H1 (cell line): ENCODE measurements around the gene CDC5L. TPM values are rescaled to one million over a fixed set of nuclear protein-coding genes. Genes with fewer than 3 reads are reported as not detected.
A peak's percentile ranks its signal among the peaks of the same experiment; 100 is the strongest.

Source experiments
- CTCF ChIA-PET: fragments of 300-600 bp; sonication (Branson Sonifier 250); formaldehyde crosslinking; loops from one replicate; lab custom pipeline; 2021; ENCODE audit not compliant: partially characterized antibody; lab: Charles Lee
- POLR2A ChIA-PET: fragments of 300-600 bp; sonication (Branson Sonifier 250); formaldehyde crosslinking; loops from one replicate; lab custom pipeline; 2021; ENCODE audit warnings: inconsistent platforms; ENCODE audit not compliant: partially characterized antibody; lab: Charles Lee
- DNase-seq, 2 experiments: peaks; one replicate each; pipeline versions ENCODE4 v3.0.0 to v3.0.0-alpha.2; 2010 to 2022; ENCODE audit warnings: low spot score in 2 of 2, low read depth in 1 of 2, mixed read lengths in 1 of 2
- FAIRE-seq: peaks from 2 replicates; lab custom pipeline; 2011; peaks lifted over from hg19 to GRCh38; lab: Jason Lieb, UNC
- H2AFZ ChIP-seq: 2 replicates; pipeline ENCODE4 v1.8.1; 2012; ENCODE audit warnings: low read length, inconsistent platforms
- H2AK5ac ChIP-seq: 2 replicates; pipeline ENCODE4 v1.6.1; 2013; ENCODE audit warnings: low read depth, low read length
- H2BK120ac ChIP-seq: replicated peaks from 2 replicates; pipeline ENCODE3; 2013; ENCODE audit warnings: low read depth, low read length, inconsistent platforms
- H2BK12ac ChIP-seq: 2 replicates; pipeline ENCODE4 v1.6.1; 2013; ENCODE audit warnings: low read depth, low read length
- H2BK15ac ChIP-seq: 2 replicates; pipeline ENCODE4 v1.6.1; 2013; ENCODE audit warnings: low read length
- H2BK20ac ChIP-seq: 2 replicates; pipeline ENCODE4 v1.6.1; 2013; ENCODE audit warnings: low read length
- H2BK5ac ChIP-seq: 2 replicates; pipeline ENCODE4 v1.6.1; 2013; ENCODE audit warnings: low read depth, low read length
- H3K14ac ChIP-seq: 2 replicates; pipeline ENCODE4 v1.6.1; 2013; ENCODE audit warnings: inconsistent platforms; ENCODE audit not compliant: insufficient read length
- H3K18ac ChIP-seq: 2 replicates; pipeline ENCODE4 v1.6.1; 2013; ENCODE audit warnings: low read length; ENCODE audit errors: extremely low read depth
- H3K23ac ChIP-seq: 2 replicates; pipeline ENCODE4 v1.6.1; 2013; ENCODE audit warnings: inconsistent platforms; ENCODE audit not compliant: insufficient read length
- H3K23me2 ChIP-seq: 2 replicates; pipeline ENCODE4 v1.6.1; 2013; ENCODE audit warnings: low read depth, low read length
- H3K27ac ChIP-seq: 2 replicates; pipeline ENCODE4 v1.6.1; 2011; ENCODE audit warnings: low read depth, low read length, inconsistent platforms
- H3K27me3 ChIP-seq, 4 experiments: replicated peaks in 1 of 4; 1 replicate in 1 of 4; 2 replicates in 3 of 4; pipeline versions ENCODE4 v1.6.1 to v1.8.1; 2011 to 2013; ENCODE audit warnings: low read length in 3 of 4, mild to moderate bottlenecking in 3 of 4, inconsistent platforms in 2 of 4, mixed read lengths in 2 of 4, moderate library complexity in 1 of 4; ENCODE audit not compliant: control insufficient read depth in 3 of 4, insufficient read depth in 3 of 4; ENCODE audit errors: extremely low read depth in 1 of 4
- H3K36me3 ChIP-seq, 4 experiments: 2 replicates each; pipeline versions ENCODE4 v1.6.1 to v1.8.1; 2011 to 2013; ENCODE audit warnings: mild to moderate bottlenecking in 4 of 4, low read length in 3 of 4, moderate library complexity in 2 of 4, control low read depth in 1 of 4, inconsistent platforms in 1 of 4; ENCODE audit not compliant: insufficient read depth in 4 of 4, control insufficient read depth in 2 of 4
- H3K4ac ChIP-seq: replicated peaks from 2 replicates; pipeline ENCODE3; 2013; ENCODE audit warnings: low read length, low read depth, mixed read lengths, inconsistent platforms; ENCODE audit not compliant: insufficient read length
- H3K4me1 ChIP-seq, 4 experiments: replicated peaks in 1 of 4; 1 replicate in 1 of 4; 2 replicates in 3 of 4; pipeline versions ENCODE4 v1.6.1 to v1.8.1; 2011 to 2013; ENCODE audit warnings: low read length in 3 of 4, inconsistent platforms in 2 of 4, mixed read lengths in 1 of 4; ENCODE audit not compliant: insufficient read depth in 4 of 4, control insufficient read depth in 3 of 4
- H3K4me2 ChIP-seq, 2 experiments: 2 replicates each; pipeline versions ENCODE4 v1.6.1 to v1.8.1; 2011 to 2013; ENCODE audit warnings: low read depth in 2 of 2, low read length in 2 of 2, control low read depth in 1 of 2, inconsistent platforms in 1 of 2, mild to moderate bottlenecking in 1 of 2; ENCODE audit not compliant: insufficient read depth in 1 of 2
- H3K4me3 ChIP-seq, 4 experiments: fragments of 200-600, 300-600 bp in 1 of 4; sonication (generic), shearing (Covaris generic), sonication (Bioruptor Twin) in 1 of 4; 2 replicates each; pipeline versions ENCODE4 v1.5.1 to v1.8.1; 2011 to 2016; ENCODE audit warnings: low read length in 4 of 4, low read depth in 3 of 4, control low read depth in 2 of 4, inconsistent platforms in 2 of 4, mild to moderate bottlenecking in 2 of 4, mixed read lengths in 1 of 4, moderate library complexity in 1 of 4; ENCODE audit not compliant: insufficient read depth in 2 of 4; ENCODE audit errors: extremely low read depth in 1 of 4
- H3K56ac ChIP-seq: replicated peaks from 2 replicates; pipeline ENCODE3; 2013; ENCODE audit warnings: low read depth, mild to moderate bottlenecking, mixed read lengths, low read length, inconsistent platforms; ENCODE audit not compliant: insufficient read length
- H3K79me1 ChIP-seq: 2 replicates; pipeline ENCODE4 v1.6.1; 2013; ENCODE audit warnings: low read depth, low read length, control low read depth
- H3K79me2 ChIP-seq, 2 experiments: 2 replicates each; pipeline versions ENCODE4 v1.6.1 to v1.8.1; 2012 to 2013; ENCODE audit warnings: low read length in 2 of 2, mild to moderate bottlenecking in 2 of 2, inconsistent platforms in 1 of 2; ENCODE audit not compliant: insufficient read depth in 2 of 2, control insufficient read depth in 1 of 2
- H3K9ac ChIP-seq, 4 experiments: replicated peaks in 1 of 4; 1 replicate in 1 of 4; 2 replicates in 3 of 4; pipeline versions ENCODE4 v1.6.1 to v1.8.1; 2011 to 2013; ENCODE audit warnings: low read depth in 3 of 4, low read length in 3 of 4, control low read depth in 2 of 4, mild to moderate bottlenecking in 2 of 4, moderate library complexity in 2 of 4, inconsistent platforms in 1 of 4; ENCODE audit errors: extremely low read depth in 1 of 4
- H3K9me3 ChIP-seq, 2 experiments: 2 replicates each; pipeline versions ENCODE4 v1.6.1 to v1.8.1; 2012 to 2013; ENCODE audit warnings: mild to moderate bottlenecking in 2 of 2, moderate library complexity in 2 of 2, control low read depth in 1 of 2, inconsistent platforms in 1 of 2, low read depth in 1 of 2, low read length in 1 of 2, mixed read lengths in 1 of 2; ENCODE audit not compliant: insufficient read depth in 2 of 2
- H4K20me1 ChIP-seq, 2 experiments: replicated peaks in 1 of 2; 2 replicates each; pipeline versions ENCODE3 to v1.8.1; 2011 to 2013; ENCODE audit warnings: inconsistent platforms in 2 of 2, low read length in 2 of 2, mild to moderate bottlenecking in 1 of 2; ENCODE audit not compliant: insufficient read depth in 2 of 2, control insufficient read depth in 1 of 2
- H4K5ac ChIP-seq: 2 replicates; pipeline ENCODE4 v1.6.1; 2013; ENCODE audit warnings: low read length, low read depth, mixed read lengths, inconsistent platforms; ENCODE audit not compliant: insufficient read length
- H4K8ac ChIP-seq: 2 replicates; pipeline ENCODE4 v1.8.0; 2013; ENCODE audit warnings: mild to moderate bottlenecking, moderate library complexity, low read length, inconsistent platforms; ENCODE audit not compliant: insufficient read depth; ENCODE audit errors: extremely low read depth
- H4K91ac ChIP-seq: replicated peaks from 2 replicates; pipeline ENCODE3; 2013; ENCODE audit warnings: low read length, mixed read lengths, inconsistent platforms; ENCODE audit not compliant: insufficient read length
- CHD1 ChIP-seq: IDR thresholded peaks from 2 replicates; pipeline ENCODE4 v1.6.1; 2012; ENCODE audit warnings: low read depth, low read length, improper control_type of control experiment
- YY1 ChIP-seq: IDR thresholded peaks from 2 replicates; pipeline ENCODE4 v1.6.1; 2011; ENCODE audit warnings: low read depth, mild to moderate bottlenecking, low read length
- WGBS, 2 experiments: shearing (Covaris generic) in 1 of 2; methylation state at CpG; one replicate each; pipeline versions ENCODE4 v1.1.6 to v1.1.7; 2013 to 2015; ENCODE audit warnings: low lambda C conversion rate in 2 of 2, mixed read lengths in 2 of 2, inconsistent platforms in 1 of 2, low coverage in 1 of 2, missing lambda C conversion rate in 1 of 2; ENCODE audit not compliant: insufficient replicate concordance in 2 of 2, insufficient coverage in 1 of 2, insufficient read length in 1 of 2; ENCODE audit errors: extremely low coverage in 1 of 2, missing lambda C conversion rate in 1 of 2; 5-methylcytosine and 5-hydroxymethylcytosine counted together
- polyA plus RNA-seq, 7 experiments: library from polyadenylated mRNA; depleted of rRNA in 3 of 7; stranded (reverse) in 5 of 7; unstranded in 2 of 7; fragments of >200 nt in 5 of 7; fragments of 200-250 nt in 2 of 7; gene quantifications; 1 replicate in 5 of 7; 2 replicates in 1 of 7; 4 replicates in 1 of 7; pipeline versions ENCODE4 v1.2.1 to v1.2.3, GENCODE V29; 2011 to 2013; ENCODE audit warnings: missing spikeins in 2 of 7, mixed read lengths in 2 of 7
- total RNA-seq: library from RNA; stranded (reverse); fragmentation: NEBNext Ultra II Directional; extraction: Animal tissue kit (Norgen Biotek cat#: 25700); gene quantifications from 2 replicates; pipeline ENCODE4 v1.2.1, GENCODE V29; 2021

CDC5L gene
- total and polyA plus RNA-seq, 2 of the 8 experiments (the other 6 are each of a cell fraction or from before 2014, with no cell fraction given), result 8.4 to 32.8 TPM

DNA sequence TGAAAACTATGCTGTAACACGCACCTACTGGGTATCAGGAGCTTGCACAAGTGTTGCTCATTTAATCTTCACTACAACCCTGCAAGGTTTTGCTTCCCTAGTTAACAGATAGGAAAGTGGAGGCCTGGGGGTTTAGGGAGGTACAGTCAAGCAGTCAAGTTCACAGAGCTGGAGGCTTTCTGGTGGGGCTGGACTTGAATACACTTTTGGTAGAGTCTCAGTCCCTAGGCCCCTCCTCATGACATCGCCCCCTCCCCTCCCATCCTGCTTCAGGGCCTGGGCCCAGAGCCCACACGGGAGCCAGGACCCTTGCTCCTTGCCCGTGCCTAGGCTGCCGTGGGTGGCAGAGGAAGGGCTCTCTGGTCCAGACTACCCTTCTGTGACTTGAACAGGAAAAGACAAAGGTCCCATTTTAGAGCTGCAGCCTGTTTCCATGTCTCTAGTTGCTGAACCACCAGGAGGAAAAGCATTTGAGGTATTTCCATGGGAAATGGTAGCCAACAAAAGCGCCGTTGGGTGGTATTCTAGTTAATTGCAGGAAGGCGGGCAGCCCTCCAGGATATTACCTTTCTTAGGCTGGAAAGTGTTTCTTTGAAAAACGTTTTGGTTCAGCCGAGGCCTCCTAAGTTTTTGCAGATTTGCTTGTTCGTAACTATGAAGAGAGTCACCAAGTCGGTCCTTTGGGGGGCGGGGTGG is 84.9 kb downstream of the CDC5L start:
- Histone ChIP-seq H2AK5ac (no peak overlapping the region), H4K8ac (no peak overlapping the region), H3K79me1 (no peaks in the 10 kb centered on the region), H2BK5ac (peak overlapping the region; percentile 84; the same call in 1 of the 2 replicates), H4K91ac (peak overlapping the region; percentile 85), H3K23ac (no peak overlapping the region), H2BK20ac (peak overlapping the region; percentile 3; the same call in 1 of the 2 replicates), H3K27me3 (no peaks in the 10 kb centered on the region), H3K4me3 (no peak overlapping the region), H4K5ac (no peak overlapping the region), H3K27ac (peak overlapping the region; percentile 0; the same call in 1 of the 2 replicates), H3K56ac (no peak overlapping the region), H3K14ac (no peak overlapping the region), H2BK120ac (no peak overlapping the region), H3K79me2 (no peaks in the 10 kb centered on the region), H3K4ac (no peak overlapping the region), H2AFZ (peak overlapping the region; percentile 92), H3K4me1 (peaks cover 0 to 17% (median 11%) of the 10 kb centered on the region in 4 experiments; a peak in 5 of 7 replicates), H3K18ac (peak overlapping the region; percentile 55; the same call in 1 of the 2 replicates), H3K9ac (no peak overlapping the region), H3K23me2 (no peaks in the 10 kb centered on the region), H3K9me3 (no peaks in the 10 kb centered on the region), H4K20me1 (no peaks in the 10 kb centered on the region), H2BK12ac (peak overlapping the region; percentile 52; the same call in 1 of the 2 replicates), H2BK15ac (no peak overlapping the region), H3K36me3 (no peaks in the 10 kb centered on the region), H3K4me2 (0 out of 4 replicates have a peak overlapping the region, but pooled peaks of 1 of the 2 experiments have one; percentile 1)
- TF ChIP-seq CHD1 (no peak), YY1 (0 out of 2 replicates have a peak, but pooled peaks have one; percentile 52)
- DNase-seq, result no peak
- CTCF ChIA-PET, result interaction anchor here (0.7 to 12.1 kb wide), 8 partner anchors 14 to 183 kb away, joined by 3 to 135 read pairs (median 3); no protein-coding TSS in a partner anchor
- 52% methylated on average over 13 of the region's 13 CpGs; no CpG with 5 or more reads in 1 of the 2 experiments for WGBS, 2 experiments
- no peak for FAIRE-seq
- POLR2A ChIA-PET, result no interaction called here
